GM21390 (cell line): ENCODE results near the gene KAZN.

Experiments used
- ATAC-seq: cut with Tn5 transposase; IDR thresholded peaks from one replicate; pipeline ENCODE4 v1.9.1; 2021; ENCODE audit not compliant: unreplicated experiment

KAZN gene

GRCh38 chr1:15064217-15064929 is 465.9 kb downstream of the KAZN start:
- no peak for ATAC-seq

GRCh38 chr1:15065291-15065690 is 466.8 kb downstream of the KAZN start:
- ATAC-seq, result no peak

- ATAC-seq, result no peak
Measured at GRCh38 chr1:15065736-15066135, 467.3 kb downstream of the KAZN start.

GRCh38 chr1:15066191-15066590 is 467.7 kb downstream of the KAZN start:
- ATAC-seq, result no peak

GRCh38 chr1:15067148-15067547 is 468.7 kb downstream of the KAZN start:
- ATAC-seq, result no peak

GRCh38 chr1:15068152-15068551 is 469.7 kb downstream of the KAZN start:
- ATAC-seq, result no peak

GRCh38 chr1:15068997-15069396 is 470.5 kb downstream of the KAZN start:
- no peak for ATAC-seq

GRCh38 chr1:15070145-15070748 is 471.8 kb downstream of the KAZN start:
- ATAC-seq, result no peak

GRCh38 chr1:15071936-15072335 is 473.5 kb downstream of the KAZN start:
- no peak for ATAC-seq

- no peak for ATAC-seq
Measured at GRCh38 chr1:15073799-15074308, 475.4 kb downstream of the KAZN start.

GRCh38 chr1:15075175-15075574 is 476.7 kb downstream of the KAZN start:
- ATAC-seq, result no peak

- ATAC-seq, result no peak
Measured at GRCh38 chr1:15075817-15076216, 477.3 kb downstream of the KAZN start.

GRCh38 chr1:15076807-15077206 is 478.3 kb downstream of the KAZN start:
- ATAC-seq, result no peak

GRCh38 chr1:15077384-15077783 is 478.9 kb downstream of the KAZN start:
- ATAC-seq, result no peak

- no peak for ATAC-seq
Measured at GRCh38 chr1:15080328-15081007, 482.0 kb downstream of the KAZN start.

- no peak for ATAC-seq
Measured at GRCh38 chr1:15081102-15081501, 482.6 kb downstream of the KAZN start.

- no peak for ATAC-seq
Measured at GRCh38 chr1:15083578-15083977, 485.1 kb downstream of the KAZN start.

GRCh38 chr1:15088281-15088971 is 489.9 kb downstream of the KAZN start:
- ATAC-seq, result no peak

- ATAC-seq, result no peak
Measured at GRCh38 chr1:15089258-15089992, 490.9 kb downstream of the KAZN start.

- no peak for ATAC-seq
Measured at GRCh38 chr1:15090373-15090772, 491.9 kb downstream of the KAZN start.

- ATAC-seq, result no peak
Measured at GRCh38 chr1:15094056-15094455, 495.6 kb downstream of the KAZN start.
